ENCODE data around the gene TMEM97. TPM values are rescaled to one million over a fixed set of nuclear protein-coding genes. Genes with fewer than 3 reads are reported as not detected.

The TMEM97 gene
- total RNA-seq, 1 donor from 2014 or later = 2.5 TPM

- no peaks in the 10 kb centered on the region for H3K27me3 ChIP-seq
- no peaks in the 10 kb centered on the region for H3K9me3 ChIP-seq
- H3K4me1 ChIP-seq = peaks cover 17% of the 10 kb centered on the region
- intact Hi-C loops (cut with DNase I) = no loop called here
- peaks cover 0 to 92% of the 10 kb centered on the region in 2 donors for H3K36me3 ChIP-seq
- H3K27ac ChIP-seq = no peak overlapping the region
- no peak for DNase-seq (ENCODE audit: extremely low spot score in 2 of 2)
- TF ChIP-seq, protein P1, sequence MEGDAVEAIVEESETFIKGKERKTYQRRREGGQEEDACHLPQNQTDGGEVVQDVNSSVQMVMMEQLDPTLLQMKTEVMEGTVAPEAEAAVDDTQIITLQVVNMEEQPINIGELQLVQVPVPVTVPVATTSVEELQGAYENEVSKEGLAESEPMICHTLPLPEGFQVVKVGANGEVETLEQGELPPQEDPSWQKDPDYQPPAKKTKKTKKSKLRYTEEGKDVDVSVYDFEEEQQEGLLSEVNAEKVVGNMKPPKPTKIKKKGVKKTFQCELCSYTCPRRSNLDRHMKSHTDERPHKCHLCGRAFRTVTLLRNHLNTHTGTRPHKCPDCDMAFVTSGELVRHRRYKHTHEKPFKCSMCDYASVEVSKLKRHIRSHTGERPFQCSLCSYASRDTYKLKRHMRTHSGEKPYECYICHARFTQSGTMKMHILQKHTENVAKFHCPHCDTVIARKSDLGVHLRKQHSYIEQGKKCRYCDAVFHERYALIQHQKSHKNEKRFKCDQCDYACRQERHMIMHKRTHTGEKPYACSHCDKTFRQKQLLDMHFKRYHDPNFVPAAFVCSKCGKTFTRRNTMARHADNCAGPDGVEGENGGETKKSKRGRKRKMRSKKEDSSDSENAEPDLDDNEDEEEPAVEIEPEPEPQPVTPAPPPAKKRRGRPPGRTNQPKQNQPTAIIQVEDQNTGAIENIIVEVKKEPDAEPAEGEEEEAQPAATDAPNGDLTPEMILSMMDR (IDR thresholded peaks at IDR 0.05) = no peak
- TF ChIP-seq POLR2AphosphoS5 (IDR thresholded peaks at IDR 0.05; ENCODE audit: insufficient read depth in 1 of 2, low read depth in 1 of 2) (no peak), POLR2A (IDR thresholded peaks at IDR 0.05) (no peak)
- H3K4me3 ChIP-seq = no peak overlapping the region
Measured at GRCh38 chr17:28344435-28344901, 25.5 kb downstream of the TMEM97 start.

DNA sequence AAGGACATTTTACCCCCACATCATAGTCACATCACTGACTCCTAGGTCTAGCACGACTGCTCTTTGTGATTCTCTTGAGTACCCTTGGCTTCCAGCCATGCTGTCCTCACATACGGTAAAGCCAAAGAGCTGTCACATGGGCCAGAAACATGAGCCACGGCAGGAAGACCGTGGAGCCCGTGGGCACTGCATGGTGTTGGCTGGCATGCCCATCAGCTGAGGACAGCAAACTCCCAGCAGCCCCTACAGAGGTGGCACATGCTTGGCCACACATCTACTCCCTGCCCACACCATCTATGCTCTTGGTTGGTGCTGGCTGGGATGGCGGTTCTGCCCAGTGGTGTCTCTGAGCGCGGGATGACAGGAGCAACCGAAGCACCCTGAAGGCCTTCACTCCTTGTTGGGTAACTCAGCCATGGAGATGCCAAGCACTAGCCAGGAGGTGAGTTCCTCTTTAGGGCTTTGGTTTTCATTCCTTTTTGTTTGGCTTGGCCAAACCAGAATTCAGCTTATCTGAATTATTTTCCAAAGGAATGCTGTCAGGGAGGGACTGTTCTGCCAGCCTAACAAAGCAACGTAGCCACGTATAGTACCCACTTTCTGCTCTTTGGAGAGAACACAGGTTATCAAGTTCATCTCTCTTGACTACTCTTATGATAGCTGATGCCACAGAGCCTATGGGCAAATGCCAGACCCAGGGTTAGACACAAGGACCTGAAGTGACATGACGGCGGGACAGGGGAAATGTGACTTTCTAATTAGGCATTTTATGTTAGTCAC is 26.6 kb downstream of the TMEM97 start:
- no peak for TF ChIP-seq POLR2AphosphoS5 (IDR thresholded peaks at IDR 0.05; ENCODE audit: insufficient read depth in 1 of 2, low read depth in 1 of 2)
- TF ChIP-seq POLR2A (IDR thresholded peaks at IDR 0.05) = no peak
- TF ChIP-seq, protein P1 (IDR thresholded peaks at IDR 0.05) = no peak
- intact Hi-C loops (cut with DNase I) = no loop called here
- Histone ChIP-seq H3K4me1 (peaks cover 7% of the 10 kb centered on the region), H3K27me3 (no peaks in the 10 kb centered on the region), H3K4me3 (no peak overlapping the region), H3K9me3 (no peaks in the 10 kb centered on the region), H3K27ac (no peak overlapping the region), H3K36me3 (peaks cover 0 to 92% of the 10 kb centered on the region in 2 donors)
- no peak for DNase-seq (ENCODE audit: extremely low spot score in 2 of 2)

- H3K36me3 ChIP-seq = peaks cover 0 to 92% of the 10 kb centered on the region in 2 donors
- intact Hi-C loops (cut with DNase I) = no loop called here
- no peak for TF ChIP-seq POLR2AphosphoS5 (IDR thresholded peaks at IDR 0.05; ENCODE audit: insufficient read depth in 1 of 2, low read depth in 1 of 2)
- TF ChIP-seq, protein P1 (IDR thresholded peaks at IDR 0.05) = no peak
- no peak for TF ChIP-seq POLR2A (IDR thresholded peaks at IDR 0.05)
- no peak overlapping the region for H3K27ac ChIP-seq
- no peak for DNase-seq (ENCODE audit: extremely low spot score in 2 of 2)
- H3K9me3 ChIP-seq = no peaks in the 10 kb centered on the region
- no peak overlapping the region for H3K4me3 ChIP-seq
- no peaks in the 10 kb centered on the region for H3K27me3 ChIP-seq
- peaks cover 7% of the 10 kb centered on the region for H3K4me1 ChIP-seq
Measured at GRCh38 chr17:28346199-28346580, 27.2 kb downstream of the TMEM97 start.

DNA sequence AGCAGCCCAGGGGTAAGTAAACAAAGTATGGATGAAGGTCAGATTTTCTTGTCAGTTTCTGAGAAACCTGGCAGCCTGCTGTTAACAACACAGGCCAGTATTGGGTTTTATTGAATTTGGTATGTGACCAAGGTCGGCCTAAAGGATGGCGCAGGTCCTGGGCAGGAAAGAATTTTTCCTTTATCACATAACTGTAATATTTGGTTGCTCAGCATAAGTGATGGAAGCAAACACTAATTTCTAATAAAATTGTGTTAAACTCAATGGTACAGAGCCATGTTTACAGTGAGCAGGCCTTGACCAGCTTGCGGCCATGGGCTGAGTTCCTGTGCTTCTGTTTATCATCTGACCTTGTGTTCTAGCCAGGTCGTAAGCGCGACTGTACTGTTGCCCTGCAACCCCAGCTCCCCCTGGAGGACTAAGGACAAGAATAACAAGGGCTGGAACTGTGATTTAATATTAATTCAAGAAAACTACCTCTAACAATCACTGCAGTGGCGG is 27.8 kb downstream of the TMEM97 start:
- Histone ChIP-seq H3K27ac (no peak overlapping the region), H3K36me3 (peaks cover 0 to 92% of the 10 kb centered on the region in 2 donors), H3K9me3 (no peaks in the 10 kb centered on the region), H3K4me3 (no peak overlapping the region), H3K27me3 (no peaks in the 10 kb centered on the region), H3K4me1 (peaks cover 7% of the 10 kb centered on the region)
- intact Hi-C loops (cut with DNase I) = no loop called here
- DNase-seq (ENCODE audit: extremely low spot score in 2 of 2) = no peak
- TF ChIP-seq POLR2AphosphoS5 (IDR thresholded peaks at IDR 0.05; ENCODE audit: insufficient read depth in 1 of 2, low read depth in 1 of 2) (no peak), POLR2A (IDR thresholded peaks at IDR 0.05) (no peak)
- TF ChIP-seq, protein P1 (IDR thresholded peaks at IDR 0.05) = no peak
